Measurements from ENCODE around the gene DYNLL2.

Gene DYNLL2

GRCh38 chr17:58051468-58051867 lies 31.8 kb upstream of the DYNLL2 start:
- Histone ChIP-seq H3K27me3 (ENCODE audit: insufficient read depth, low read length) (peaks cover 79% of the 10 kb centered on the region), H3K36me3 (ENCODE audit: insufficient read depth, low read length) (no peaks in the 10 kb centered on the region), H3K4me3 (ENCODE audit: low read depth, low read length) (no peak overlapping the region), H3K4me1 (ENCODE audit: control insufficient read depth, insufficient read depth, low read length, unreplicated experiment) (no peaks in the 10 kb centered on the region), H3K27ac (ENCODE audit: low read depth, low read length) (no peak overlapping the region), H2AFZ (ENCODE audit: low read length, unreplicated experiment) (no peak overlapping the region), H3K79me2 (ENCODE audit: control insufficient read depth, insufficient read depth, low read length, unreplicated experiment) (no peaks in the 10 kb centered on the region)

- peaks cover 79% of the 10 kb centered on the region for H3K27me3 ChIP-seq (ENCODE audit: insufficient read depth, low read length)
- no peak overlapping the region for H2AFZ ChIP-seq (ENCODE audit: low read length, unreplicated experiment)
- no peaks in the 10 kb centered on the region for H3K36me3 ChIP-seq (ENCODE audit: insufficient read depth, low read length)
- H3K27ac ChIP-seq (ENCODE audit: low read depth, low read length): no peak overlapping the region
- no peaks in the 10 kb centered on the region for H3K79me2 ChIP-seq (ENCODE audit: control insufficient read depth, insufficient read depth, low read length, unreplicated experiment)
- H3K4me3 ChIP-seq (ENCODE audit: low read depth, low read length): no peak overlapping the region
- no peaks in the 10 kb centered on the region for H3K4me1 ChIP-seq (ENCODE audit: control insufficient read depth, insufficient read depth, low read length, unreplicated experiment)
These were observed 30.8 kb upstream of the DYNLL2 start for GRCh38 chr17:58052407-58052806.

- H3K27ac ChIP-seq (ENCODE audit: low read depth, low read length): no peak overlapping the region
- H3K27me3 ChIP-seq (ENCODE audit: insufficient read depth, low read length): peaks cover 79% of the 10 kb centered on the region
- no peaks in the 10 kb centered on the region for H3K79me2 ChIP-seq (ENCODE audit: control insufficient read depth, insufficient read depth, low read length, unreplicated experiment)
- H2AFZ ChIP-seq (ENCODE audit: low read length, unreplicated experiment): no peak overlapping the region
- no peaks in the 10 kb centered on the region for H3K36me3 ChIP-seq (ENCODE audit: insufficient read depth, low read length)
- H3K4me3 ChIP-seq (ENCODE audit: low read depth, low read length): no peak overlapping the region
- no peaks in the 10 kb centered on the region for H3K4me1 ChIP-seq (ENCODE audit: control insufficient read depth, insufficient read depth, low read length, unreplicated experiment)
These were observed 30.1 kb upstream of the DYNLL2 start for GRCh38 chr17:58052945-58053715.

GRCh38 chr17:58054641-58055040 lies 28.6 kb upstream of the DYNLL2 start:
- H3K27me3 ChIP-seq (ENCODE audit: insufficient read depth, low read length): peaks cover 87% of the 10 kb centered on the region
- no peaks in the 10 kb centered on the region for H3K36me3 ChIP-seq (ENCODE audit: insufficient read depth, low read length)
- no peak overlapping the region for H3K27ac ChIP-seq (ENCODE audit: low read depth, low read length)
- no peak overlapping the region for H2AFZ ChIP-seq (ENCODE audit: low read length, unreplicated experiment)
- H3K79me2 ChIP-seq (ENCODE audit: control insufficient read depth, insufficient read depth, low read length, unreplicated experiment): no peaks in the 10 kb centered on the region
- no peak overlapping the region for H3K4me3 ChIP-seq (ENCODE audit: low read depth, low read length)
- no peaks in the 10 kb centered on the region for H3K4me1 ChIP-seq (ENCODE audit: control insufficient read depth, insufficient read depth, low read length, unreplicated experiment)

- Histone ChIP-seq H3K79me2 (ENCODE audit: control insufficient read depth, insufficient read depth, low read length, unreplicated experiment) (no peaks in the 10 kb centered on the region), H3K27ac (ENCODE audit: low read depth, low read length) (no peak overlapping the region), H3K4me3 (ENCODE audit: low read depth, low read length) (no peak overlapping the region)
These were observed 26.7 kb upstream of the DYNLL2 start for GRCh38 chr17:58056476-58056875.

GRCh38 chr17:58059141-58059540 lies 24.1 kb upstream of the DYNLL2 start:
- Histone ChIP-seq H3K79me2 (ENCODE audit: control insufficient read depth, insufficient read depth, low read length, unreplicated experiment) (no peaks in the 10 kb centered on the region), H3K36me3 (ENCODE audit: insufficient read depth, low read length) (no peaks in the 10 kb centered on the region), H3K4me1 (ENCODE audit: control insufficient read depth, insufficient read depth, low read length, unreplicated experiment) (no peaks in the 10 kb centered on the region), H2AFZ (ENCODE audit: low read length, unreplicated experiment) (no peak overlapping the region), H3K27ac (ENCODE audit: low read depth, low read length) (no peak overlapping the region), H3K27me3 (ENCODE audit: insufficient read depth, low read length) (peaks cover 71% of the 10 kb centered on the region), H3K4me3 (ENCODE audit: low read depth, low read length) (no peak overlapping the region)

More at GRCh38 chr17:58056476-58056875, 26.7 kb upstream of the DYNLL2 start:
- Histone ChIP-seq H3K27me3 (ENCODE audit: insufficient read depth, low read length) (peaks cover 93% of the 10 kb centered on the region), H2AFZ (ENCODE audit: low read length, unreplicated experiment) (no peak overlapping the region), H3K36me3 (ENCODE audit: insufficient read depth, low read length) (no peaks in the 10 kb centered on the region), H3K4me1 (ENCODE audit: control insufficient read depth, insufficient read depth, low read length, unreplicated experiment) (no peaks in the 10 kb centered on the region)

- Histone ChIP-seq H3K27me3 (ENCODE audit: insufficient read depth, low read length) (peaks cover 59% of the 10 kb centered on the region), H3K79me2 (ENCODE audit: control insufficient read depth, insufficient read depth, low read length, unreplicated experiment) (no peaks in the 10 kb centered on the region), H2AFZ (ENCODE audit: low read length, unreplicated experiment) (no peak overlapping the region), H3K4me1 (ENCODE audit: control insufficient read depth, insufficient read depth, low read length, unreplicated experiment) (no peaks in the 10 kb centered on the region), H3K4me3 (ENCODE audit: low read depth, low read length) (no peak overlapping the region), H3K36me3 (ENCODE audit: insufficient read depth, low read length) (no peaks in the 10 kb centered on the region), H3K27ac (ENCODE audit: low read depth, low read length) (no peak overlapping the region)
These were observed 22.5 kb upstream of the DYNLL2 start for GRCh38 chr17:58060596-58061191.

GRCh38 chr17:58061672-58062071 lies 21.5 kb upstream of the DYNLL2 start:
- Histone ChIP-seq H3K4me1 (ENCODE audit: control insufficient read depth, insufficient read depth, low read length, unreplicated experiment) (no peaks in the 10 kb centered on the region), H2AFZ (ENCODE audit: low read length, unreplicated experiment) (no peak overlapping the region), H3K79me2 (ENCODE audit: control insufficient read depth, insufficient read depth, low read length, unreplicated experiment) (no peaks in the 10 kb centered on the region), H3K4me3 (ENCODE audit: low read depth, low read length) (no peak overlapping the region), H3K27me3 (ENCODE audit: insufficient read depth, low read length) (peaks cover 54% of the 10 kb centered on the region), H3K36me3 (ENCODE audit: insufficient read depth, low read length) (no peaks in the 10 kb centered on the region), H3K27ac (ENCODE audit: low read depth, low read length) (no peak overlapping the region)

GRCh38 chr17:58065238-58065637 lies 18.0 kb upstream of the DYNLL2 start:
- Histone ChIP-seq H3K36me3 (ENCODE audit: insufficient read depth, low read length) (no peaks in the 10 kb centered on the region), H3K27ac (ENCODE audit: low read depth, low read length) (no peak overlapping the region), H3K4me3 (ENCODE audit: low read depth, low read length) (no peak overlapping the region), H3K27me3 (ENCODE audit: insufficient read depth, low read length) (peaks cover 42% of the 10 kb centered on the region), H3K4me1 (ENCODE audit: control insufficient read depth, insufficient read depth, low read length, unreplicated experiment) (no peaks in the 10 kb centered on the region), H2AFZ (ENCODE audit: low read length, unreplicated experiment) (no peak overlapping the region), H3K79me2 (ENCODE audit: control insufficient read depth, insufficient read depth, low read length, unreplicated experiment) (no peaks in the 10 kb centered on the region)

GRCh38 chr17:58066401-58066800 lies 16.8 kb upstream of the DYNLL2 start:
- Histone ChIP-seq H3K4me1 (ENCODE audit: control insufficient read depth, insufficient read depth, low read length, unreplicated experiment) (no peaks in the 10 kb centered on the region), H3K79me2 (ENCODE audit: control insufficient read depth, insufficient read depth, low read length, unreplicated experiment) (no peaks in the 10 kb centered on the region), H3K36me3 (ENCODE audit: insufficient read depth, low read length) (no peaks in the 10 kb centered on the region), H3K27ac (ENCODE audit: low read depth, low read length) (no peak overlapping the region), H2AFZ (ENCODE audit: low read length, unreplicated experiment) (no peak overlapping the region), H3K27me3 (ENCODE audit: insufficient read depth, low read length) (peaks cover 43% of the 10 kb centered on the region), H3K4me3 (ENCODE audit: low read depth, low read length) (no peak overlapping the region)

GRCh38 chr17:58072862-58073261 lies 10.4 kb upstream of the DYNLL2 start:
- no peaks in the 10 kb centered on the region for H3K36me3 ChIP-seq (ENCODE audit: insufficient read depth, low read length)
- H3K79me2 ChIP-seq (ENCODE audit: control insufficient read depth, insufficient read depth, low read length, unreplicated experiment): no peaks in the 10 kb centered on the region
- H3K27me3 ChIP-seq (ENCODE audit: insufficient read depth, low read length): peaks cover 68% of the 10 kb centered on the region
- no peaks in the 10 kb centered on the region for H3K4me1 ChIP-seq (ENCODE audit: control insufficient read depth, insufficient read depth, low read length, unreplicated experiment)
- H3K4me3 ChIP-seq (ENCODE audit: low read depth, low read length): no peak overlapping the region
- H3K27ac ChIP-seq (ENCODE audit: low read depth, low read length): no peak overlapping the region
- no peak overlapping the region for H2AFZ ChIP-seq (ENCODE audit: low read length, unreplicated experiment)

Data from ACC112 (cell line).